ENCODE results near the gene HFM1.

HFM1 gene

DNA sequence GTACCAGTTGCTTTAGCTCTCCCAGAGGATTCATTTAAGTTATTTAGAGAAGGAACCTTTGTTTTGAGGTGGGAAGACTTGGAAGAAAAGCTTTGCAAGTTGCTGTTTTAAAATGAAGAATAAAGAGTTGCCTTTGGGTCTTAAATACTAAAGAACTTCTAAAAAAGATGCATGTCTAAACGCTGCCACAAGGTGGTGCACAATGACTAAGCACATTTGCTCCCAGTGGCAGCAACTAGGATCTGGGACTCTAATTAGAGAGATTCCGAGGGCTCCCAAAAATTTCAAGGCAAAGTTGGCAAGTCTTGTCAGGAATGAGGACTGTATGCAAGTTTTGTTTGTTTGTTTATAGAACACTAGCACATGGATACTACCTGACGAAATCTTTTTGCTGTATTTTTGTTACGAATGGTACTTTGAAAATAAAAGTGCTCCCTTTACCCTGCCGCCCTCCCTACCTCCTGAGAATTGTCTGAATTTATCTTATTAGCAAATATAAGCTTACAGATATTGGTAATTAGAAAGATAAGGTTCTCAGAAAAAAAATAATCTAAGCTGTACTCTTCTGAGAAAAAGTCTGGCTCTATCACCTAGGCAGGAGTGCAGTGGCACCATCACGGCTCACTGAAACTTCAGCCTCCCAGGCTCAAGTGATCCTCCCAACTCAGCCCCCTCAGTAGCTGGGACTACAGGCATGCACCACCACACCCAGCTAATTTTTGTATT, 121.8 kb downstream of the HFM1 start:
- TF ChIP-seq EZH2phosphoT487 (IDR thresholded peaks at IDR 0.05; ENCODE audit: borderline replicate concordance, low read length) = no peak
- TF ChIP-seq, protein P1, sequence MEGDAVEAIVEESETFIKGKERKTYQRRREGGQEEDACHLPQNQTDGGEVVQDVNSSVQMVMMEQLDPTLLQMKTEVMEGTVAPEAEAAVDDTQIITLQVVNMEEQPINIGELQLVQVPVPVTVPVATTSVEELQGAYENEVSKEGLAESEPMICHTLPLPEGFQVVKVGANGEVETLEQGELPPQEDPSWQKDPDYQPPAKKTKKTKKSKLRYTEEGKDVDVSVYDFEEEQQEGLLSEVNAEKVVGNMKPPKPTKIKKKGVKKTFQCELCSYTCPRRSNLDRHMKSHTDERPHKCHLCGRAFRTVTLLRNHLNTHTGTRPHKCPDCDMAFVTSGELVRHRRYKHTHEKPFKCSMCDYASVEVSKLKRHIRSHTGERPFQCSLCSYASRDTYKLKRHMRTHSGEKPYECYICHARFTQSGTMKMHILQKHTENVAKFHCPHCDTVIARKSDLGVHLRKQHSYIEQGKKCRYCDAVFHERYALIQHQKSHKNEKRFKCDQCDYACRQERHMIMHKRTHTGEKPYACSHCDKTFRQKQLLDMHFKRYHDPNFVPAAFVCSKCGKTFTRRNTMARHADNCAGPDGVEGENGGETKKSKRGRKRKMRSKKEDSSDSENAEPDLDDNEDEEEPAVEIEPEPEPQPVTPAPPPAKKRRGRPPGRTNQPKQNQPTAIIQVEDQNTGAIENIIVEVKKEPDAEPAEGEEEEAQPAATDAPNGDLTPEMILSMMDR (IDR thresholded peaks at IDR 0.05; ENCODE audit: low read depth, low read length, poor library complexity, severe bottlenecking) = peak; percentile 83
- no peak overlapping the region for H3K4me3 ChIP-seq (ENCODE audit: low read length)
- H3K27ac ChIP-seq (ENCODE audit: low read depth, low read length) = no peak overlapping the region
- no peaks in the 10 kb centered on the region for H4K20me1 ChIP-seq (ENCODE audit: control insufficient read depth, insufficient read depth, low read depth, low read length)
- peaks cover 3% of the 10 kb centered on the region; the same call in 1 of the 2 replicates for H3K27me3 ChIP-seq (ENCODE audit: control insufficient read depth, low read length)
- no peaks in the 10 kb centered on the region for H3K79me2 ChIP-seq (ENCODE audit: control insufficient read depth, low read length)
- 0 out of 2 replicates have a peak, but pooled peaks cover 3% of the 10 kb centered on the region for H3K4me1 ChIP-seq (ENCODE audit: control insufficient read depth, low read length)
- no peaks in the 10 kb centered on the region for H3K36me3 ChIP-seq (ENCODE audit: control insufficient read depth, low read length)
- no peaks in the 10 kb centered on the region for H3K9me3 ChIP-seq (ENCODE audit: control insufficient read depth, insufficient read depth, low read length)
- H3F3A ChIP-seq (ENCODE audit: control insufficient read depth, insufficient read depth) = no peaks in the 10 kb centered on the region
- H3K4me2 ChIP-seq (ENCODE audit: low read length) = no peak overlapping the region
- no peaks in the 10 kb centered on the region for H3K9me2 ChIP-seq (replicated peaks; ENCODE audit: control insufficient read depth, low read length)

DNA sequence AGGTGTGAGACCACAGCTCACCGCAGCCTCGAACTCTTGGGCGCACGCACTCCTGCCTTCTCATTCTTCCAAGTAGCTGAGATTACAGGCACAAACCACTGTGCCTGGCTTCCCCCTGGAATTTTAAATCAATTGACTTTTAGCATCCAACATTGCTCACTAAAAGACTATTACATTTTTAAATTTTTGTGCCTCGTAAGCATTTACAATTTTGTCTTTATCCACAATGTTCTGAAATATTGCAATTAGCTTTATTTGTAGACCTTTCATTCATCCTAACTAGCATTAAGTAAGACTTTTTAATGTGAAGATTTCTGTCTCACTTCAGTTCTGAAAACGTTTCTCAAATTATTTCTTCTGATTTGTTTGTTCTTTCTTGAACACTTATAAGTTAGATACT, 122.9 kb downstream of the HFM1 start:
- no peaks in the 10 kb centered on the region for H3K9me2 ChIP-seq (replicated peaks; ENCODE audit: control insufficient read depth, low read length)
- H3K9me3 ChIP-seq (ENCODE audit: control insufficient read depth, insufficient read depth, low read length) = no peaks in the 10 kb centered on the region
- H3K79me2 ChIP-seq (ENCODE audit: control insufficient read depth, low read length) = no peaks in the 10 kb centered on the region
- no peaks in the 10 kb centered on the region for H3F3A ChIP-seq (ENCODE audit: control insufficient read depth, insufficient read depth)
- H3K4me2 ChIP-seq (ENCODE audit: low read length) = no peak overlapping the region
- no peak for TF ChIP-seq EZH2phosphoT487 (IDR thresholded peaks at IDR 0.05; ENCODE audit: borderline replicate concordance, low read length)
- no peaks in the 10 kb centered on the region for H4K20me1 ChIP-seq (ENCODE audit: control insufficient read depth, insufficient read depth, low read depth, low read length)
- H3K4me1 ChIP-seq (ENCODE audit: control insufficient read depth, low read length) = 0 out of 2 replicates have a peak, but pooled peaks cover 3% of the 10 kb centered on the region
- H3K27ac ChIP-seq (ENCODE audit: low read depth, low read length) = no peak overlapping the region
- H3K4me3 ChIP-seq (ENCODE audit: low read length) = no peak overlapping the region
- H3K36me3 ChIP-seq (ENCODE audit: control insufficient read depth, low read length) = no peaks in the 10 kb centered on the region
- H3K27me3 ChIP-seq (ENCODE audit: control insufficient read depth, low read length) = peaks cover 3% of the 10 kb centered on the region; the same call in 1 of the 2 replicates

DNA sequence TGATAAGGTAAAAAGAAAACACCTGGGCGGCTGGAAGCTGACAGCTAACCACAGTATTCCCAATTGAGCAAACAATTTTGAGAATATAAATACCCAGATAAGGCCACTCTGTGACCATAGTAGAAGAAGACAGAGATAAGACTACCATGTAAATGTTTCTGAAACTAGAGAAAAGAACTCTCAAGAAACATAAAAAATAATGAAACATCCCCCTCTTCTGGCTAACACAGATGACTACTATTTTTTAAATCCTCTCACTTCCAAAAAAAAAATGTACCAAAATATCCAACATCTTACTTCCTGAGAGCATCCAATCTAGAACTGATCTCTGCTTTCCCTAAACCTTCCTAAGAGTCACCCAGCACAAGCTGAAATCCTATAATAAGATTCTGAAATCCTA, 125.9 kb downstream of the HFM1 start:
- peaks cover 3% of the 10 kb centered on the region; the same call in 1 of the 2 replicates for H3K27me3 ChIP-seq (ENCODE audit: control insufficient read depth, low read length)
- 0 out of 2 replicates have a peak, but pooled peaks cover 3% of the 10 kb centered on the region for H3K4me1 ChIP-seq (ENCODE audit: control insufficient read depth, low read length)
- H3K36me3 ChIP-seq (ENCODE audit: control insufficient read depth, low read length) = no peaks in the 10 kb centered on the region
- no peak for TF ChIP-seq EZH2phosphoT487 (IDR thresholded peaks at IDR 0.05; ENCODE audit: borderline replicate concordance, low read length)
- TF ChIP-seq, protein P1 (IDR thresholded peaks at IDR 0.05; ENCODE audit: low read depth, low read length, poor library complexity, severe bottlenecking) = peak; percentile 38
- H3F3A ChIP-seq (ENCODE audit: control insufficient read depth, insufficient read depth) = no peaks in the 10 kb centered on the region
- no peak overlapping the region for H3K27ac ChIP-seq (ENCODE audit: low read depth, low read length)
- H3K4me3 ChIP-seq (ENCODE audit: low read length) = no peak overlapping the region
- H4K20me1 ChIP-seq (ENCODE audit: control insufficient read depth, insufficient read depth, low read depth, low read length) = no peaks in the 10 kb centered on the region
- no peaks in the 10 kb centered on the region for H3K9me2 ChIP-seq (replicated peaks; ENCODE audit: control insufficient read depth, low read length)
- H3K9me3 ChIP-seq (ENCODE audit: control insufficient read depth, insufficient read depth, low read length) = no peaks in the 10 kb centered on the region
- H3K79me2 ChIP-seq (ENCODE audit: control insufficient read depth, low read length) = no peaks in the 10 kb centered on the region
- no peak overlapping the region for H3K4me2 ChIP-seq (ENCODE audit: low read length)

DNA sequence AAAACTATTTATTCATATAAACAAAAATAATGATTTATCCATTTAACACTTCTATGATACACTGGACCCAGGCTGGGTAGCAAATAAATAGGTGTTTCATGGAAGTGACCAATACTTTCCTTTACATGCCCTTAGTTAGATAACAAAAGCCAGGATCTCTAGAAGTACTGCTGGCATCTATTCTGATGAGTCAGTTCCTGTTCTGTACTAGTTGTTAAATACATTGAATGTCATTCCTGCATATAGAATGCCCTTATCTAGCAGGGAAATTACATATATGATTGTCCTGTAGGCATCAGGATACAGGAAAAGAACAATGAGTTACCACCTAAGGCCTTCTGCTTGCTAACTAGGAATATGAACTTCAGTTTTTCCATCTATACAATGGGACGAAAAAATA, 130.8 kb downstream of the HFM1 start:
- no peaks in the 10 kb centered on the region for H3F3A ChIP-seq (ENCODE audit: control insufficient read depth, insufficient read depth)
- TF ChIP-seq, protein P1 (IDR thresholded peaks at IDR 0.05; ENCODE audit: low read depth, low read length, poor library complexity, severe bottlenecking) = no peak
- TF ChIP-seq EZH2phosphoT487 (IDR thresholded peaks at IDR 0.05; ENCODE audit: borderline replicate concordance, low read length) = no peak

More for the DNA sequence above, 130.8 kb downstream of the HFM1 start:
- Histone ChIP-seq H3K27me3 (ENCODE audit: control insufficient read depth, low read length) (peaks cover 9% of the 10 kb centered on the region), H3K27ac (ENCODE audit: low read depth, low read length) (no peak overlapping the region), H3K4me1 (ENCODE audit: control insufficient read depth, low read length) (no peaks in the 10 kb centered on the region), H3K9me3 (ENCODE audit: control insufficient read depth, insufficient read depth, low read length) (no peaks in the 10 kb centered on the region), H3K36me3 (ENCODE audit: control insufficient read depth, low read length) (no peaks in the 10 kb centered on the region), H4K20me1 (ENCODE audit: control insufficient read depth, insufficient read depth, low read depth, low read length) (no peaks in the 10 kb centered on the region), H3K4me3 (ENCODE audit: low read length) (no peak overlapping the region), H3K4me2 (ENCODE audit: low read length) (no peak overlapping the region), H3K79me2 (ENCODE audit: control insufficient read depth, low read length) (no peaks in the 10 kb centered on the region), H3K9me2 (replicated peaks; ENCODE audit: control insufficient read depth, low read length) (no peaks in the 10 kb centered on the region)

All from DOHH2 (cell line).